CMK (cell line): ENCODE results near the gene OLFM2.
A peak's percentile ranks its signal among the peaks of the same experiment; 100 is the strongest.
"Not testable (repeated sequence)": the region's sequence is repeated elsewhere in the genome, so short reads cannot be mapped to it uniquely, and the experiment has no call there.

Experiments used
- DNase-seq: peaks from one replicate; pipeline ENCODE4 v3.0.0-alpha.2; 2010; ENCODE audit warnings: low read depth

OLFM2 gene

DNA sequence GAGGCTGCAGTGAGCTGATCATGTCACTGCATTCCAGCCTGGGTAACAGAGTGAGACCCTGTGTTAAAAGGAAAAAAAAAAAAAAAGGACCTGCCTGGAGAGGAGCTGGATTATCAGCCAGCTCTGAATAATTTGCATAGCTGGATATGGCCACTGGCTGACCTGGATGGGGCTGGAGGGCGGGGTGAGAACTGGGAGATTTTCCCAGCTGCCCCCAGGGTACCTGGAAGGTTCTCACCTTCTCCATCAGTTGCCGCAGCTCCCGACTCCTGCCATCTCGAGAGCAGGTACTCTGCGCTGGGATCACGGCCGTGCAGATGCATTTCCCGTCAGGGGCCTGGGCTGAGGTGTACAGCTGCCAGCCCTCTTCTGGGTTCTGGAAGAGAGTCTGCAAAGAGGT lies 75.9 kb downstream of the OLFM2 start:
- no peak for DNase-seq

DNA sequence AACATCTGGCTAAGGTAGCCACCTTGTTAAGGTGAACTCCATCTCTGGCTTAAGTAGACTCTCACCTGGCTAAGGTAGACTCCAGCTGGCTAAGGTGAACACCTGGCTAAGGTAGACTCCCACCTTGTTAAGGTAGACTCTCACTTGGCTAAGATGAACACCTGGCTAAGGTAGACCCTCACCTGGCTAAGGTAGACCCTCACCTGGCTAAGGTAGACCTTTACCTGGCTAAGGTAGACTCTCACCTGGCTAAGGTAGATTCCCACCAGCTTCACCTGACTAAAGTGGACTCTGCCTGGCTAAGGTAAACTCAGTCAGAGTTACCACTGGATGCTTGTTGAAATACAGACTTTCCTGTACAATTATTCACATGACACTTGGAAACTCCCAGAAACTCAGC lies 77.5 kb downstream of the OLFM2 start:
- DNase-seq = no peak

GRCh38 chr19:9857920-9858746 lies 78.2 kb downstream of the OLFM2 start:
- no peak for DNase-seq

DNA sequence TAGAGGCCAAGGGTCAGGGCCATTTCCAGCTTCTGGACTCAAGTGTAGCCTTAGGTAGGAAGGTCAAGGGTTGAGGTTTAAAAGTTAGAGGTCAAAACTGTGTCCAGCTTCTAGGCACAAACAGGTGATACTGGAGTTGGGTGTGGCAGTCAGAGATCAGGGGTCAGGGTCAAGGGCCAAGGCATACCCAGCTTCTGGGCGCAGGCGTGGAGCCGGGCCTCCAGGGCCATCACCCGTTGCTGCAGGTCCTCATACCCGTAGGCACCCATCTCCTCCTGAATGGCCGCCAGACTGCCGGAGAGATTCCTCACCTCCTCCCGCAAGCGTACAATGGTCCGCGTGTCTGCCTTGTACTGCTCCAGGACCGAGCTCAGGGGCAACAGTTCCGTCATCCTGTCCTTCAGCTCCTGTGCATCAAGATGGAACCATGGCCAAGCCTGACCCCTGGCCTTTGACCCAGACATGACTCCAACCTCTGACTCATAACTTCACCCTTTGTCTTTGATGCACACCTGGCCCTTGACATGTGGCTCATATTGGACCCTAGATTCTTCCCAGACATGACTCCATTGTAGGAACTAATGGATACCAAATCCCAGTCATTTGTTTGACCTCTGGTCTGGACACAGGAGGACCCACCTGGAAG lies 79.1 kb downstream of the OLFM2 start:
- no peak for DNase-seq

- no peak for DNase-seq
These were observed 79.7 kb downstream of the OLFM2 start for GRCh38 chr19:9856609-9857008.

DNA sequence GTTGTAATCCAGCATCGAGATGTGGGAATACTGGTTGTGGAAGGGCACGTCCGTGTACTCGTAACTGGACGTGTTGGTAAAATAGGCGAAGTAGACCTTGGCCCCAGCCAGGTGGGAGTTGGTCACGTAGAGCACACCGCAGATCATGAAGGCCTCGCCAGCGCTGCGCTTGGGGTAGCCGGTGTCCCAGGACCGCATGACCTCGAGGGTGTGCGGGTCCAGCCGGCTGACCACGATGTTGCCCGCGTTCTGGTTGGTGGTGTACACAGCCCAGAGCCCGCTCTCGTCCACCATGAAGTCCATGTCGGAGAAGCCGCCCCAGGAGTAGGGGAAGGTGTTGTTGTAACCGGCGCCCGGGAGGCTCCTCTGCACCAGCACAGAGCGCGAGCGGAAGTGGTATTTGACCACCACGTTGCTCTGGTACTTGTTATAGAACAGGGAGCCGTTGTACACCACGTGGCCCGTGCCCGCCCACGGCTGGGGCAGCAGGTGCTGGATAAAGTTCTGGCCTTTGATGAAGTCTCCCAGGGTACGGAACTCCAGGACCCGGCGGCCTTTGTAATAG lies 82.0 kb downstream of the OLFM2 start:
- no peak for DNase-seq

DNA sequence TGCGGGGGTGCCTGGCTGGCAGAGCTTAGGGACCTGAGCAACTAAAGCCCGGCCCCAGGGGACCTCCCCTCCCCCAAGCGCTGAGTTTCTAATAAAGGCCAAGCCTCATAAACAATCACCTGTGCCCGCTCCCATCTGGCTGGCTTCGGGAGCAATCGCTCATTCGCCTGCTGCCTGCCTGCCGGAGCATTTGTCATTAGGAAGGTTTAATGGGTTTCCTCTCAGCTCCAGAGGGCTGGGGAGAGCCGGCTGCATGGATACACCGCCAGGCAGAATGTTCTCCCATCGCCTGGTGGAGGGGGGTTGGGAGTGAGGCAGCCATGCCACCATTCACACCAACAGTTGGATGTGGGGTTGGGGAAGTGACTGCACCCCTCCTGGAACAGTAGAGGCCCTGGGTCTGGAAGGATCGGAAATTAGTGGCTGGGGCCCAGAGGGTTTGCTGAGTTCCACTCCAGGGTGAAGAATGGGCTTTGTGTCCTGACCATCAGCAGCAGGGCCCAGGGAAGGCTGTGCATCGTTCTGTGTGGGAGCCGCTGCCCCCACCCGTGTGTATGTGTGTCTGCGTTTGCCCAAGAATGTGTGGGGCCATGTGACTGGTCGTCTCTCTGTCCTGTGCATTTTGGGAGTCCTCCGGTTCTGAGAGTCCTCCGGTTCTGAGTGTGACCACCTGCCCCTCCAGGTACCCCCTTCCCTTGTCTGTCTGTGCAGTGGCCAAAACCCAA lies 85.9 kb downstream of the OLFM2 start:
- no peak for DNase-seq

- DNase-seq = no peak
These were observed 86.5 kb downstream of the OLFM2 start for GRCh38 chr19:9849791-9850190.

- no peak for DNase-seq
These were observed 87.6 kb downstream of the OLFM2 start for GRCh38 chr19:9848762-9849161.

DNA sequence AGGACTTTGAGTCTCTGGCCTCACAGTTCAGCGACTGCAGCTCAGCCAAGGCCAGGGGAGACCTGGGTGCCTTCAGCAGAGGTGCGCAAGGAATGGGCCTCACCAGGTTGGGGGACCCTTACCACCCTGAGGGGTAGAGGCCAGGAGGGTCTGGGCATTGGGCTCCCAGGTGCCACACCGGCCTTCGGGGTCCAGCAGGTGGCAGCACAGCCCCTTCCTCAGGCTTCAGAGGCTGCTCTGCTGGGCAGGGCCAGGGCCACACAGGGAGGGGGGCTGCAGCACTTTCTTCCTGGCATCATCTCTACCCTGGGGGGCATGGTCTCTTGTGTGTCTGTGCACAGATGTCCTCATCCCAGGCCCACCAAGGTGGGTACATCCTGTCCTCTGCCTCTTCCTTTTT lies 88.3 kb downstream of the OLFM2 start:
- DNase-seq = no peak

GRCh38 chr19:9847087-9847671 lies 89.1 kb downstream of the OLFM2 start:
- no peak for DNase-seq

DNA sequence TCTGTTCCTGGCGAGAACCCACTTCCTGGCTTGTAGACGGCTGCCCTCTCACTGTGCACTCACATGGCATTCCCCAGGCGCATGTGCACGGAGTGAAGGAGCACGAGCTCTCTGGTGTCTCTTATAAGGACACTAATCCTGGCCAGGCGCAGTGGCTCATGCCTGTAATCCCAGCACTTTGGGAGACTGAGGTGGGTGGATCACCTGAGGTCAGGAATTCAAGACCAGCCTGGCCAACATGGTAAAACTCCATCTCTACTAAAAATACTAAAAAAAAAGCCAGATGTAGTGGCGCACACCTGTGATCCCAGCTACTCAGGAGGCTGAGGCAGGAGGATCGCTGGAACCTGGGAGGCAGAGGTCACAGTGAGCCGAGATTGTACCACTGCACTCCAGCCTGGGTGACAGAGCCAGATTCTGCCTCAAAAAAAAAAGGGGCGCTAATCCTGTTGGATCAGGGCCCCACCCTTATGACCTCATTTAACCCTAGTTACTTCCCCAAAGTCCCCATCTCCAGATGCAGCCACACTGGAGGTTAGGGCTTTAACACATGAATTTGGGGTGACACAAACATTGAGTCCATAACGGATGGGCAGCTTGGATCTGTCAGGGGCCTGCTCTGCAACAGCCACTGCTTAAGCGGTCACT lies 92.6 kb downstream of the OLFM2 start:
- not testable (repeated sequence) for DNase-seq

DNA sequence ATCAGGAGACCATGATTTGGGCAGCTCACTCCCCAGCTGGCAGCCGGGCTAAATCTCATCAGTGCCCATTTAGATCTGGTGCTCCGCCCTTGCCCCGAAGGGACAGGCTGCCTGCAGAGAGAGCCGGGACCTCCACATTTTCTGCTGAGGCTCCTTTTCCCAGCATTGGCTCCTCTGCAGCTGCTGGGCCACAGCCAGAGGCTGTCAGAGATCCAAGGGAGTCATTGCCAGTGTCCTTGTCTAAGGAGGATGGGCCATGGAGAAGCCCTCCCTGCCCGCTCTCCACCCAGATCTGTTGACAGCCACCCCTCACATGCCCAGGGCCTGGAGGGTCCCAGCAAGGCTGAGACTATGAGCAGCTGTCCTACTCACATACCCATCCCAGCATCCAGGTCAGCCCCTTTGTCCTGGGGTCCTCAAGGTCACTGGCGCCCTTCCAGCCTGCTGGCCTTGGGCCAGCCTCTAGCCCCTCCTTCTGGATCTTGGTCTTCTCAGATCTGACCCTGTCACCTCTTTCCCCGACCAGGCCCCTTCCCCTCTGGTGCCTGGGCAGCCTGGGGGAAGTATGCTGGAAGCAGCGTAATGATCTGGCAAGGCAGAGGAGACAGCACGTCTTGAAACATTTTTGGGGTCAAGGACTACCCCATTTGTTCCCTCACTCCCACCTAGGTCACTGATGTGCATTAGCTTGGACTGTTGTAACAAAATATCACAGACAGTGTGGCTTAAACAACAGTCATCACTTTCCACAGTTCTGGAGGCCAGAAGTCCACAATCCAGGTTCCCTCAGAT lies 93.3 kb downstream of the OLFM2 start:
- DNase-seq = no peak

DNA sequence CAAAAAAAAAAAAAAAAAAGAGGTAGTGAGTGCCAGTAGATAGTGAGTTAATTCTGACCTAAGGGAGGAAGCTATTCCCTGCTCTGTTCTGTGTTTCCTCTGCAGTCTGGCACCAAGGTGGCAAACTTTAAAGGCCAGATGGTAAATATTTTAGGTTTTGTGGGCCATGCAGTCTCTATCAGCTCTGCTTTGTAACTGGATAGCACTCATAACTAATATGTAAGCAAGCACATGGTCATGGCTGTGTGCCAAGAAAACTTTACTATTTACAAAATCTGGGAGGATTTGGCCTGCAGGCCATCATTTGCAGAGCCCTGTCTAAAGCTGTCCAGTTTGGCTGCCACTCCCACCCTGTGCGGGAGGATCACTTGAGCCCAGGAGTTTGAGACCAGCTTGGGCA lies 96.9 kb downstream of the OLFM2 start:
- DNase-seq = no peak

- no peak for DNase-seq
These were observed 98.0 kb downstream of the OLFM2 start for GRCh38 chr19:9838324-9838723.

GRCh38 chr19:9836021-9836420 lies 100.3 kb downstream of the OLFM2 start:
- no peak for DNase-seq

- no peak for DNase-seq
These were observed 100.8 kb downstream of the OLFM2 start for GRCh38 chr19:9835507-9835949.

DNA sequence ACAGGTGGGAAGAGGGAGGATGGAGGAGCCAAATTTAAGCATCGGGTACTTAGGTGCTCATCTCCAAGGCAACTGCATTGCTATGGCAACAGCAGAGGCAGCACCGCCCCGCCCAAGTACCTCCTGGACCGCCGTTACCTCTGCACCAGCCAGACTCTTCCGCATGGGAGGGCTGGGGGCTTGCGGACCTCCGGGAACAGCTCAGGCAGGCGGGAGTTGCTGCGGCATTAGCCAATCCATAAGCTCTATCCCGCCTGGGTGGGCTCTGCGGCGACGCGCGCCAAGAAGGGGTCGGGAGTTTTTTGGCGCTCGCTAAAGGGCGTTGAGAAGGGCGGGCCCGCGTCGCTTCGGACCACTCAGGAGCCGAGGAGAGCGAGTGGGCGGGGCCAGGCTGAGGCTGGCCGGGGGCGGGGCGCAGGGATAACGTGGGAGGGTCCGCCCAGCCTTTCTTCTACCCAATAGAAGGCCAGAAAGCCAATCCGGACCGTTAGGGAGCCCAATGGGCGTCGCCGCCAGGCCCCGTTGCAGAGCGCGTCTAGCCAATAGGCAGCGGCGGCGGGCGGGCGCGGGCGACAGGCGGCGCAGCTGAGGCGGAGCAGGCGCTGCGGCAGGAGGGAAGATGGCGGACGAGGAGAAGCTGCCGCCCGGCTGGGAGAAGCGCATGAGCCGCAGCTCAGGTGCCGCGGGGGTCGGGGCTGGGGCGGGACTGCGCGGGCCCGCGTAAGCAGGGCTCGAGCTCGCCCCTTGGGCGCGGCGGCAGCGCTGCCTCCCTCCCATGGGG lies 101.4 kb downstream of the OLFM2 start, which contains the start of gene PIN1:
TSS of gene PIN1 (plus strand) at position 593 of the 781 bp plus-strand sequence. CDS start at position 620, 27 bp downstream.
- peak; percentile 96 for DNase-seq

DNA sequence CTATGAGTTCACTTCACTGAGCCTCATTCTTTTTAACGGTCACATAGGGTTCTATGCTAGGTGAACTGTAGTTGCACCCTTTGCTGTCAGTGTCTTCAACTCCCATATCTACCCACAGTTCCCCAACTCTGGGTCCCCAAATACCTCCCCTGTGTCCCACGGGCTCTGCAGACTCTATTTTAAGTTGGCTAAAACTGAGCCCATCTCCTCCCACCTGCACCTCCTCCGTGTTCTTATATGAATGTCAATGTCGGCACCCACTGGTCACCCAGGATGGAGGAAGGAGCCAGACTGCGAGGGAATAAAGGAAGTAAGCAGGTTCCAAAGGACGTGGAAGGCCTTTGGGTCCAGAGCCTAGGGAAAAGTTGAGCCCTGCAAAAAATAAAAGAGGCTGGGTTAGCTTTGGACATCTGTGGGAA lies 102.0 kb downstream of the OLFM2 start:
- DNase-seq = no peak

- DNase-seq = no peak
These were observed 107.7 kb downstream of the OLFM2 start for GRCh38 chr19:9828551-9829063.
